Sigmoid colon (tissue), 4 donors: ENCODE data around the gene TMC1.

Experiments used
- EP300 ChIP-seq, 4 donors: sonication (generic); formaldehyde crosslinking; IDR thresholded peaks; one replicate each; pipeline ENCODE4 v1.6.1; 2017; ENCODE audit warnings: antibody characterized with exemption in 4 of 4
- POLR2A ChIP-seq, 2 donors: fragments of 450-650 bp; IDR thresholded peaks; one replicate each; pipeline ENCODE4 v1.6.1; 2016; ENCODE audit warnings: antibody characterized with exemption in 2 of 2, mild to moderate bottlenecking in 2 of 2, moderate library complexity in 2 of 2
- POLR2AphosphoS5 ChIP-seq, 4 donors: sonication (generic); formaldehyde crosslinking; IDR thresholded peaks; one replicate each; pipeline ENCODE4 v1.6.1; 2017; ENCODE audit warnings: antibody characterized with exemption in 4 of 4
- TF ChIP-seq, protein P1 (sequence below), 4 experiments: fragments of 450-650 bp in 3 of 4; fragments of 200-600 bp in 1 of 4; IDR thresholded peaks; one replicate each; pipeline ENCODE4 v1.5.1; 2016 to 2019; ENCODE audit warnings: antibody characterized with exemption in 4 of 4, mild to moderate bottlenecking in 3 of 4, moderate library complexity in 2 of 4

- TF ChIP-seq, protein P1, sequence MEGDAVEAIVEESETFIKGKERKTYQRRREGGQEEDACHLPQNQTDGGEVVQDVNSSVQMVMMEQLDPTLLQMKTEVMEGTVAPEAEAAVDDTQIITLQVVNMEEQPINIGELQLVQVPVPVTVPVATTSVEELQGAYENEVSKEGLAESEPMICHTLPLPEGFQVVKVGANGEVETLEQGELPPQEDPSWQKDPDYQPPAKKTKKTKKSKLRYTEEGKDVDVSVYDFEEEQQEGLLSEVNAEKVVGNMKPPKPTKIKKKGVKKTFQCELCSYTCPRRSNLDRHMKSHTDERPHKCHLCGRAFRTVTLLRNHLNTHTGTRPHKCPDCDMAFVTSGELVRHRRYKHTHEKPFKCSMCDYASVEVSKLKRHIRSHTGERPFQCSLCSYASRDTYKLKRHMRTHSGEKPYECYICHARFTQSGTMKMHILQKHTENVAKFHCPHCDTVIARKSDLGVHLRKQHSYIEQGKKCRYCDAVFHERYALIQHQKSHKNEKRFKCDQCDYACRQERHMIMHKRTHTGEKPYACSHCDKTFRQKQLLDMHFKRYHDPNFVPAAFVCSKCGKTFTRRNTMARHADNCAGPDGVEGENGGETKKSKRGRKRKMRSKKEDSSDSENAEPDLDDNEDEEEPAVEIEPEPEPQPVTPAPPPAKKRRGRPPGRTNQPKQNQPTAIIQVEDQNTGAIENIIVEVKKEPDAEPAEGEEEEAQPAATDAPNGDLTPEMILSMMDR (IDR thresholded peaks at IDR 0.05) = no peak
- no peak for TF ChIP-seq POLR2A (IDR thresholded peaks at IDR 0.05)
- TF ChIP-seq POLR2AphosphoS5 (IDR thresholded peaks at IDR 0.05) = no peak
- no peak for TF ChIP-seq EP300 (IDR thresholded peaks at IDR 0.05)
Observed at GRCh38 chr9:72649127-72649442, 127.7 kb downstream of the TMC1 start.
